WI38 (cell line): ENCODE results near the gene TMBIM6.

Experiments used
- H3K4me3 ChIP-seq: 2 replicates; pipeline ENCODE4 v1.5.1; 2011; ENCODE audit warnings: low read depth, mild to moderate bottlenecking, control low read depth, low read length
- TF ChIP-seq, protein P1 (sequence below): IDR thresholded peaks from 2 replicates; pipeline ENCODE4 v1.5.1; 2012; ENCODE audit warnings: low read depth, mild to moderate bottlenecking, control low read depth, low read length

Gene TMBIM6

DNA sequence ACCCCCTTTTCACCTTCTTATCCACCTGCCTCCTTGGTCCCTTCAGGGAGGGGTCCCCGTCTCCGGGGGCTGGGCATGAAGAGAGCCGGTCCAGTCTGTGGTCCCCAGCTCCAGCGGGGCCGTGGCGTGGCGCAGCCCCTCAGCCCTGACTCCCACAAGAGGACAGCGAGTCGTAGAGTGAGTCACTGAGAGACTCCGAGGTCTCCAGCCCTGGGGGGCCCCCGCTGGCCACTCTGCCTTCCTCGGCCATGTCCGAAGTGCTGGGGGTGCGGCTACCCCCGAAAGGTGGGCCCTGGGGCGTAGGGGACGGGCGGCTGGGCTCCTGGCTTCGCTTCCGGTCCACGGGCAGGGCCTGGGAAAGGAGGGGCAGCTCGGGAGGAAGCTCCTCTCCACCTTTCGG is 50.3 kb downstream of the TMBIM6 start:
- TF ChIP-seq, protein P1, sequence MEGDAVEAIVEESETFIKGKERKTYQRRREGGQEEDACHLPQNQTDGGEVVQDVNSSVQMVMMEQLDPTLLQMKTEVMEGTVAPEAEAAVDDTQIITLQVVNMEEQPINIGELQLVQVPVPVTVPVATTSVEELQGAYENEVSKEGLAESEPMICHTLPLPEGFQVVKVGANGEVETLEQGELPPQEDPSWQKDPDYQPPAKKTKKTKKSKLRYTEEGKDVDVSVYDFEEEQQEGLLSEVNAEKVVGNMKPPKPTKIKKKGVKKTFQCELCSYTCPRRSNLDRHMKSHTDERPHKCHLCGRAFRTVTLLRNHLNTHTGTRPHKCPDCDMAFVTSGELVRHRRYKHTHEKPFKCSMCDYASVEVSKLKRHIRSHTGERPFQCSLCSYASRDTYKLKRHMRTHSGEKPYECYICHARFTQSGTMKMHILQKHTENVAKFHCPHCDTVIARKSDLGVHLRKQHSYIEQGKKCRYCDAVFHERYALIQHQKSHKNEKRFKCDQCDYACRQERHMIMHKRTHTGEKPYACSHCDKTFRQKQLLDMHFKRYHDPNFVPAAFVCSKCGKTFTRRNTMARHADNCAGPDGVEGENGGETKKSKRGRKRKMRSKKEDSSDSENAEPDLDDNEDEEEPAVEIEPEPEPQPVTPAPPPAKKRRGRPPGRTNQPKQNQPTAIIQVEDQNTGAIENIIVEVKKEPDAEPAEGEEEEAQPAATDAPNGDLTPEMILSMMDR: no peak

DNA sequence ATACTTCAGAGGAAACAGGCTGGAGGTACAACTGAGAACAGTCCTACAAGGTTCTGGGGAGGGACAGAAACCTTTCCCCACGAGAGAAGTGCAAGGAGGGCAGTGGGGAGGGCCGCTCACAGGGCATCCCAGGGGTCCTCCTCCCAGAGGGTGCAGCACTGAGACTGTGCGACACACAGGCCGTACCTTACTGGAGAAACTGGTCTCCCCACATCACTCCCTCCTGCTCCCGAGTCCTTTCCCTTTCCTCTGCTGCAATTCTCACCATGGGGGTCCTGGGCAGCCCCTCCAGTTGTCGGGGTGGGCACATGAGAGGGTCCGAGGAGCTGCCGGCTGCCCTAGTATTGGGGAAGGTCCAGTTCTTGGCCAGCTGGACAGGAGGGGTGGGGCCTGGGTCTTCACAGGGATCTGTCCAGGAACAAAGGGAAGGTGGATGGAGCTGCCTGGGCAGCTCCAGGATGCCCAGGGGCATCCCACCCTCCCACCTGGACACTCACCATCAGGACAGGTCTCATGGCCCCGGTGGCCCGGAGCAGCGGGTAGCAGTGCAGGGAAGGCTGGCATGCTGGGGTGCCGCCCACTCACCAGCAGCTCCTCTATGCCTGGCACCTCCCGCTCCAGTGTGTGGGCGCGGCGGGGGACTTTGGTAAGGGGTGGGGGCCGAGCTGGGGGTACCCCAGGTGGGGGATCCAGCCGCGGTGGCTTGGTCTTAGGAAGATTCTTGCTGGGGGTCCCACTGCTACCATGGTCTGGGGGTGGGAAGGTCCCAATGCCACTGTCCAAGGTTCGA is 51.0 kb downstream of the TMBIM6 start:
- H3K4me3 ChIP-seq: no peak overlapping the region
- TF ChIP-seq, protein P1: no peak

More for the DNA sequence above, 50.3 kb downstream of the TMBIM6 start:
- H3K4me3 ChIP-seq: no peak overlapping the region

GRCh38 chr12:49792976-49793580 is 51.7 kb downstream of the TMBIM6 start:
- H3K4me3 ChIP-seq: no peak overlapping the region
- TF ChIP-seq, protein P1: no peak

GRCh38 chr12:49793620-49794019 is 52.3 kb downstream of the TMBIM6 start:
- TF ChIP-seq, protein P1: no peak

GRCh38 chr12:49794021-49794420 is 52.7 kb downstream of the TMBIM6 start:
- TF ChIP-seq, protein P1: no peak
- H3K4me3 ChIP-seq: no peak overlapping the region

More at GRCh38 chr12:49793620-49794019, 52.3 kb downstream of the TMBIM6 start:
- H3K4me3 ChIP-seq: no peak overlapping the region

GRCh38 chr12:49794811-49795653 is 53.7 kb downstream of the TMBIM6 start:
- TF ChIP-seq, protein P1: no peak
- H3K4me3 ChIP-seq: no peak overlapping the region

GRCh38 chr12:49795654-49796105 is 54.3 kb downstream of the TMBIM6 start:
- TF ChIP-seq, protein P1: no peak
- H3K4me3 ChIP-seq: no peak overlapping the region
